OCI-M1 (cell line): Measurements from ENCODE around the gene USF3.

Source experiments
- DNase-seq: peaks from one replicate; lab custom pipeline; 2025; lab: John Stamatoyannopoulos, UW

The USF3 gene, protein sequence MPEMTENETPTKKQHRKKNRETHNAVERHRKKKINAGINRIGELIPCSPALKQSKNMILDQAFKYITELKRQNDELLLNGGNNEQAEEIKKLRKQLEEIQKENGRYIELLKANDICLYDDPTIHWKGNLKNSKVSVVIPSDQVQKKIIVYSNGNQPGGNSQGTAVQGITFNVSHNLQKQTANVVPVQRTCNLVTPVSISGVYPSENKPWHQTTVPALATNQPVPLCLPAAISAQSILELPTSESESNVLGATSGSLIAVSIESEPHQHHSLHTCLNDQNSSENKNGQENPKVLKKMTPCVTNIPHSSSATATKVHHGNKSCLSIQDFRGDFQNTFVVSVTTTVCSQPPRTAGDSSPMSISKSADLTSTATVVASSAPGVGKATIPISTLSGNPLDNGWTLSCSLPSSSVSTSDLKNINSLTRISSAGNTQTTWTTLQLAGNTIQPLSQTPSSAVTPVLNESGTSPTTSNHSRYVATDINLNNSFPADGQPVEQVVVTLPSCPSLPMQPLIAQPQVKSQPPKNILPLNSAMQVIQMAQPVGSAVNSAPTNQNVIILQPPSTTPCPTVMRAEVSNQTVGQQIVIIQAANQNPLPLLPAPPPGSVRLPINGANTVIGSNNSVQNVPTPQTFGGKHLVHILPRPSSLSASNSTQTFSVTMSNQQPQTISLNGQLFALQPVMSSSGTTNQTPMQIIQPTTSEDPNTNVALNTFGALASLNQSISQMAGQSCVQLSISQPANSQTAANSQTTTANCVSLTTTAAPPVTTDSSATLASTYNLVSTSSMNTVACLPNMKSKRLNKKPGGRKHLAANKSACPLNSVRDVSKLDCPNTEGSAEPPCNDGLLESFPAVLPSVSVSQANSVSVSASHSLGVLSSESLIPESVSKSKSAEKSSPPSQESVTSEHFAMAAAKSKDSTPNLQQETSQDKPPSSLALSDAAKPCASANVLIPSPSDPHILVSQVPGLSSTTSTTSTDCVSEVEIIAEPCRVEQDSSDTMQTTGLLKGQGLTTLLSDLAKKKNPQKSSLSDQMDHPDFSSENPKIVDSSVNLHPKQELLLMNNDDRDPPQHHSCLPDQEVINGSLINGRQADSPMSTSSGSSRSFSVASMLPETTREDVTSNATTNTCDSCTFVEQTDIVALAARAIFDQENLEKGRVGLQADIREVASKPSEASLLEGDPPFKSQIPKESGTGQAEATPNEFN (N-terminal part only)

DNA sequence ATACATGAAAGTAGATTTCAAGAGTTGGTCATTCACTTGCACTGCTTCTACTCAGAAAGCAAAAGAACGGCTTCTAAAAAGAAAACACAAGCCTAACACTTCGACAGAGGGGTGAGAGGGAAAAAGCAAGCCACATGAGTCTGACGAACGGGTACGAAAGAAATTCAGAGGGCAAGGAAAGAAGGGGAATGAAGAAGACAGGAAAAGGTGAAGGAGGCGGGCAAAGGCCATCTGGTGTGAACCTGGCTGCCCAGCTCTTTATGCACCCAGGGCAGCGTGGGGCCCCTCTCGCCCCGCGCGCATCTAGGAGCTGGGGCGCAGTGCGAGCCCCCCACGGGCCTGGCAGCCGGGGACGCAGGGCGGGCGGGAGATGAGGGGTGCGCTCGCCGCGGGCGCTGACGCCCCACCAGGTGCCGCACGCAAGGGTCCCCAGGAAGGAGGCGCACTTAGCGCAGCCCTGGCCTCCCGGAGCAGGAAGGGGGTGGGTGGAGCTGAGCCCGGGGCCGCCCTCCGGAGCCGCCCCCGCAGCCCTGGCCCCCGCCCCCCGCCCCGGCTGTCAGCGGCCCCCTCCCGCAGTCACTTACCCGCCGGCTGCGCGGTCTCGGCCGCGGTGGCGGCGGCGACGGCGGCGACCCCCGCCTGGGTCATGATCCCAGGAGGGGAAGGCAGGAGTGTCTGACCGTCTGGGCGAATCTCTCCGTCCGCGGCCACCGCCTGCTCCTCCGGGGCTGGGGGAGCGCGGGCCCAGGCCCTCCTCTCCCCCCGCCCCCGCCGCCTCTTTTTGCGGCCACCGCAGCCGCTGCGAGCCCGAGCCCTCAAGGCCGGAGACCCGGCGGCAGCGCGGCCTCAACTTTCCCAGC is at the start of gene USF3:
TSS of gene USF3 (minus strand) at position 857 of the 860 bp plus-strand sequence. CDS start 21,764 bp downstream, outside the sequence.
- peak; percentile 78 for DNase-seq

DNA sequence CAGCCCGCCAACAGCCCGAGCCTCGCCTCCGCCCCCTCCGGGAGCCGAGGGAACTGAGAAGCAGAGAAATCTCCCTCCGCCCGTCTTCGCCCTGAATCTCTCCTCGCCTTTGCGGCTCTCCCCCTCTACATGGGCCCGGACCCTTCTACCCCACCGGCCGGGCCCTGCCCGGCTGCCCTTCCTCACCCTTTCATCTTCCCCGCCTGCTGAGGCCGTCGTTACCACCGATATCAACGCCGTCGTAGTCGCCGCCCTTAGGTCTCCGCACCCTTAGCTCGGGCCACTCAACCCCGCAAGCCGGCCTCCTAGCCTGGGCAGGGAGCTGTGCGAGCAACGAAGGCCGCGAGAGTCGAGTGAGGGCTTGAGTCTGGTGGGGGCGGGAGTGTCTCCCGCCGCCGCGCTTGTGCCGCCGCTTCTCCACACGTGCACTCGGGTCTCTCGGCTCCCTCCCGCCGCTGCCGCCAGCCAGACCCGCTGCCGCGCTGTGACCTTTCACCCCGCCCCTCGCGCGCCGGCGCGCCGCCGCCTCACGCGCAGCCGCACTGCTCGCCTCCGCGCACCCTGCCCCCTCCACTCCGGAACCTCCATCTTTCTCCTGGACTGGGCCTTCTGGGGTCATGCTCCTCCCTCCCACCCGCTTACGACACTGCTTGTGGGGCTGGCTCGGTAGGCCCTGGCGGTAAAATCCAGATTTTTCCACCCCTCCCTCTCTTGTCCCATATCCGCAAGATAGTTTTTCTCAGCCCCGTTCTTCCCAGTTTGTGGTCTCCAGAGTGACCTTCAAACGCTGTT is 49.5 kb upstream of the USF3 start, which contains the start of gene NAA50:
TSS of gene NAA50 (minus strand) at position 494 of the 792 bp plus-strand sequence. CDS start at position 194, 300 bp downstream.
- DNase-seq, result peak; percentile 94

DNA sequence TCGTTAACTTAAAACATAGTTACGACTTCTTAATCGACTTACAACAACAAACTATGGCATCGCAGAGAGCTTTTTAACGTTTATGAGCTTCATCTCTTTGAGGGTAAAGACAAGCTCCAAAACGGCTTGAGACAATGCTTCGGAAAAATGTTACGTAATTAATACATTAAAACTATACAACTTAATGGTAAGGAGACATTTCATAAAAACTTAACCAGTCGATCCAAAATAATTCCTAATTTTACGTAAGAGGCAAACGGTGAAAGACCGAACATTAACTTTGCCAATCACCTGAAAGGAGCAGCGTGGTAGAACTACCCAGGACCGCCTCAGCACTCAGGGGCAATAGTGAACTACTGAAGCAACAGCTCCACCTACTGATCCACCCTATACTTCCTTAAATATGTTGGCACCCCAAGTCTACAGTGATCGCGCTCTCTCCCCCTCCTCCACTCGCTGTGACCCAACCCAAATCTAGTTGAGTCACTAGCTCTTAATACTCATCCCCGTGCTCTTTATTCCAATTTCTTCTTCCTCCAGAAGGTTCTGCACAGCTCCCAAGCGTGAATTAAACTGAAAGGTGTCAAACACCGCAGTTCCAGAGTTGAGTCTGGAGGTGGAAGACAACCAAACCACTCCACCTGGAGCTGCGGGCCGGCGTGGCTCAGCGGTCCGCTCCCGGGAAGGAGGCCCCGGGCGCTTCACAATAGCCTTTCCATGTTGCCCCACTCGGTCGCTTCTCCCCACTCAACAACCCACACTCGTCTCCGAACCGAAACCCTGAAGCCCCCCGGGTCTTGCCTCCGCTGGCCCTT is 48.7 kb upstream of the USF3 start:
- DNase-seq, result peak; percentile 93

DNA sequence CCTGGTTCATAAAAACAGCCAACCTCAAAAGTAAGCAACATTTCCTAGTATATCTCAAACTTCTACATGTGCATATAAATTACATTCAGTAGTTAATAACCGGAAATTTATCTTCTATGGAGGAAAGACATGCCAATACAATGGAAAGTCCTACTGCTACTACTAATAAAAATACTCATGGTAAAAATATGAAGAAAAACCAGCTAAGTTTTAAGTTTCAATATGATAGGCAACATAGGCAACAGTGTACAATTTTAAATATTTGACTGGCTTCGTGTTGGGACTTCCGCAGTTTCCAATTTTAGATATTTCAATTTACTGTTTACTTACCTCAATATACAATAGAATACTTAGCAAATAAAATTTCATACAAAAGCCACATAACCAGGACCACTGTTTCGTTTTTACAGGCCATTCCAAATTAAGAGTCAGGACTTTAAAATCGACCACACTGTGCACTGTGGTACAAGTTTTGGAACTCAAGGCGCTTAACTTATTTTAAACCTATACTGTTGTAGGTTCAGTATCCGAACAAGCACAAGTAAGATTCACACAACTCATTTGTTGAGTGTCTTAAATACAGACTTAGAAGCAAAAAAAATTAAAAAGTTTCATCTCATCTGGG is 46.7 kb upstream of the USF3 start:
- DNase-seq, result peak; percentile 67

DNA sequence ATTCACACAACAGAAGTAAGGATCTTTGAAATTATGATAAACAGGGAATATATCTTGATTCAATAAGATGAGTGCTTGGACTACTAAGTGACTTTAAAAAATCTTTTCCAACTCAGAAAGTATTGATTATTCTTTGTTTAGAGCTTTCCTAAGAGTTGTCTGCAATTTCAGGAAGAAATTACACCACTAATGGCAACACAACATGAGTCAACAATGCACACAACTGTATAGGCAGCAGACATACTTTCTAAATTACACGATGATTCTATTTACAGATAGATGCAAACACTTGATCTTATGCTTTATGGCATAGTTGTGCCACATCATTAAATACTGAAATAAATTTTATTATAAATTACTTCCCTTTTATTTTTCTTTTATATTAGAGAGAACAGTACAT is 45.2 kb upstream of the USF3 start:
- no peak for DNase-seq

DNA sequence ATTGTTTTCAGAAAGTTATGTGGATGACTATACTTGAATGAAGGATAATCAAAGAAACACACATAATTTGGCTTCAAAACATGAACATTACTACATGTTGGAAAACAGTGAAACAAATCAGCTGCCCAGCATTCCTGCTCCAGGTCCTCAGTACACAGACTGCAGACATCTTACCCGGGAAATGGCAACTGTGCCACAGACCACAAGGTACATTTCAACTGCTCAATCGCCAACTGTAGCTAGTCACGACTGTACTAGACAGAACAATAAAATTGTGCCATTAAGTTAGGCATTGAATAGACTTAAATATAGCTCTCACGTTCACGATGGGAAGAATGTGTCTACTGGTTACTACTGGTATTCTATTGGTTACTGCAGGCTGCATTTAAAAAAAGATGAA is 44.6 kb upstream of the USF3 start:
- DNase-seq, result no peak

DNA sequence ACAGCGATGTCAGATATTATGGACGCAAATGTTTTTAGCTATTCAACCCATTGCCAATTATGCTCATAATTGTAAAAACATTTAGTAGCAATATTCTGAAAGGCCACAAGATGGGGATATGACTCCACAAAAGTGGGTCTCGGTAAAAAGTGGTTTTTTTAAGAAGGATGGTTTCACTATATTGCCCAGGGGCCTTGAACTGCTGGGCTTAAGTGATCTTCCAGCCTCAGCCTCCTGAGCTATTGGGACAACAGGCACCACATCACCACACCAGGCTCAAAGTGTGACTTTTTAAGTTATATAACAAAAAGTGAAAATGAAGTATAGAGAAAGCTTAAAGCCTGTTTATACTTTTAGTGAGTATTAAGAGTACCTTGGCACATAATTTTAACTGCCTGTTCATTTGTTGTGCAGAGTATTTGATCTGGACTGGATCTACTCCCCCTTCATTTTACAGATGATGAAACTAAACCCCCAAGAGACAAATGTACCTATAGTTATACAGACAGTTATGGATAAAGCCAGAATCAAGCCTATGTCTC is 40.2 kb upstream of the USF3 start:
- DNase-seq, result peak; percentile 87

DNA sequence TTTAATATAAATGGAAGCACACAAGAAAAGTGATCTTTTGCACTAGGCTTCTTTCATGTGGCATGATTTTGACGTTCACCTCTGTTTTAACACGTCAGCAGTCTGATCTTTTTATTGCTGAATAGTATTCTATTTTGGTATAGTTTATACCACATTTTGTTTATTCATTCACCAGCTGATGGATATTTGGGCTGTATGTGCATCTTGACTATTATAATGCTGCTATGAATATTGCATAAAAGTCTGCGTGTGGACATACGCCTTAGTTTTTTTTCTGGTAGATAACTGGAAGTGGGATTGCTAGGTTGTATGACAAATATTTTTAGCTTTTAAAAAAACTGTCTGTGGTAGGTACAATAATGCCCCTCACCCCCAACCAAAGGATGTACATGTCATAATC is 35.3 kb upstream of the USF3 start:
- no peak for DNase-seq

DNA sequence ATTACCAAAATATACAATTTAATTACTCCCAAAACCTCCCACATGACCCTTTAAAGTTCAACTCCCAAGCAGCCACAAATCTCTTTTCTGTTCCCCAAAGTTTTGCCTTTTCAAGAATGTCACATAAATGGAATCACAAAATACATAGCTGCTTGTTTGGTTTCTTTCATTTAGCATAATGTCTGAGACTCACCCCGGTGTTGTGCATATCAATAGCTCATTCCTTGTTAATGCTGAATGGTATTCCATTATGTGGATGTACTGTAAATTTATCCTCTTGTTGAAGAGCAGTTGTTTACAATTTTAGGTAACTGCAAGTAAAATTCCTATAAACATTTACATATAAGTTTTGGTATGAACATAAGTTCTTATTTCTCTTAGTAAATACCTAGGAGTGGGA is 34.1 kb upstream of the USF3 start:
- DNase-seq, result no peak

DNA sequence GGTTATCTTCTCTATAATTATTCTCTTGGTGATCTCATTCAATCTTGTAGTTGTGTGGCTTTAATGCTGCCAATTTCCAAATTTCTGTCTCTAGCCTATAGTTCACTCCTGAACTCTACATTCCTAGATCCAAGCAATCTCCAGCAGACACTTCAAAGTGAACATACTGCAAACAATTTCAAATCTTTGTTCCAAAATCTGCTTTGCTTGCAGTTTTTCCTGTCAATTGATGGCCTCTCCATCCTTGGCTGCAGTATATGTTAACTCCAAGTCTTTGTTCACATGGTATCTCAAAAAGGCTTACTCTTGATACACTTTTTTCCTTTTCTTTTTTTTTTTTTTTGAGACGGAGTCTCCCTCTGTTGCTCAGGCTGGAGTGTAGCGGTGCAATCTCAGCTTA is 32.2 kb upstream of the USF3 start:
- DNase-seq, result no peak

DNA sequence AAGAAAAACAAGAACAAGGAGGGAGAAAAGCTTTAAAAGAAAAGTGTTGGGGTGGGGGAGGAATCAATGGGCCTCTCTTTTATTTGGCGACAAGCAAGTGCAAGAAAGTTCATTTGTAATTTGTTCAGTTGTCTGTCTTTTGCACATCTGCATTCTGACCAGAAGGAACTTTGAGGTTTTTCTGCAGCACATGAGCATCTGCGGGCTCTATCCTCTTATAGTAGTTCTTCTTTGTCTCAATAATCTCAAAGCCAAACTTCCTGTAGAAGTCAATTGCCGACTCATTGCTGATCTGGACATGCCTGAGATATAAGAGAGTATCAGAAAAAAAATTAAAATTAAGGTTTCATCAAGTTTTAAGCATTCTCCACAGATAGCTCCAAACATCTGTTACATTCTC is 25.2 kb upstream of the USF3 start:
- DNase-seq, result peak; percentile 33

DNA sequence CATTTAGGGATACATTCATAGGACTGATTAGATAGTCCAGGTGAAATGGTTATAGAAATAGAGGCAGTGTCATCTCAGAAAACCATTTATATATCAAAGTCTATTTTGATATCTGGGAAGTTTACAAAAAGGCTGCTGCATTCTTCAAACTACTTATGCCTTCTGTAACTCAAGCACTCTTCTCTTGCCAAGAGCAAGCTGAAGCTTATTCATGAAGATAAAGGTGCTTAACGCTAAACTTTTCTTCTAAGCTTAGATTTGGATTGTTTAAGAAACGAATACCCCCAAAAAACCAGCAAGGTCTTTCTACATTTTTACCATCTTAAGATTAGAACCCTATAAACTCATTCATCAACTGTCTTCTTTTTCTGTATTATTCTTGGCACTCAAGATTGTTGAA is 23.3 kb upstream of the USF3 start:
- DNase-seq, result no peak

DNA sequence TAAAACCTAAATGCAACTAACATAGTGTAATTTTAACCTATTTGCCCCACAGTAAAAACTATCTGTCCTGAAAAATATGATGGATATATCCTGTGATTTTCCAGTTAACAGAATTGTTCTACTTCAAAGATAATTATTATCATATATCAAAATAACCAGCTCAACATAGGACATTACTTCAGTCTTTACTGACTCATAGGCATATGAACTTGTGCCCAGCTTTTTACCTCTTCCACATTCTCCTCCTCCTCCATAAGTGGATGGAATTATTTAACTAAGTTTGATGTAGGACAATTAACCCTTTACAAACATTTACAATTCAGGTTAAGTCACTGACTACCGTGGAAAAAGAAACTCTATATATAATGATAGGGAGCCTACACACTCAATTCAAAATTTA is 22.9 kb upstream of the USF3 start:
- no peak for DNase-seq

DNA sequence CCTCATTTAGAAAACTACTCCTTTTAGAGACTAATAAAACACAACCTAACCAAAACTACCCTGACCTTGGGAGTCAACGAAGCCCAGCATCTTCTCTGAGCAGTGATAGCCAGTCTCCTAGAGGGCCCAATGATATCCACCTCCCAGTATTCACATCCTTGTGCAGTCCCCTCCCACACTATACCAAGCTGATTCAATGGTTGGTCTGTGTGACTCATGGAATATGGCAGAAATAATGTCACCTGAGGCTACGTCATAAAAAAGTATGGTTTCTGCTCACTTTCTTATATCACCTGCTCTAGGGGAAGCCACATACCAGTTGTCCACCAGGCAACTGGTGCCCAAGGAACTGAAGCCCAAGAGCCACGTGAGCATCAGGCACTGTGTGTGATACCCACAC is 21.4 kb upstream of the USF3 start:
- DNase-seq, result no peak

DNA sequence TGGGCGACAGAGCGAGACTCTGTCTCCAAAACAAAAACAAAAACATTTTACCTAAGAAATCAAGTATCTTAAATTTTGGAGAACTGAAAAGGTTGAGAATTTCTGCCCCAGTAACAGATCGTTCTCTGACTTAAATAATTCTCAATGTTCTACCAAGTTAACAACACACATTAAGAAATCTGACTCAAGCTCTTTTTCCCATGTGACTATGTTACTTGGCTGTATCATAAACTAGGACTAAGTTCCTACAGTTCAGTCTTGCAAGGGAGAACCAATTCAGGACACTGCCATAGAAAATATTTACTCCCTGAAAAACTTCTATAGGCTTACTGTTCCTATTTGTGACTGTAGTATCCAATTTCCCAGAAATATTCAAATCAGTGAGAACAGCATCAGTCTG is 20.9 kb upstream of the USF3 start:
- DNase-seq, result no peak

DNA sequence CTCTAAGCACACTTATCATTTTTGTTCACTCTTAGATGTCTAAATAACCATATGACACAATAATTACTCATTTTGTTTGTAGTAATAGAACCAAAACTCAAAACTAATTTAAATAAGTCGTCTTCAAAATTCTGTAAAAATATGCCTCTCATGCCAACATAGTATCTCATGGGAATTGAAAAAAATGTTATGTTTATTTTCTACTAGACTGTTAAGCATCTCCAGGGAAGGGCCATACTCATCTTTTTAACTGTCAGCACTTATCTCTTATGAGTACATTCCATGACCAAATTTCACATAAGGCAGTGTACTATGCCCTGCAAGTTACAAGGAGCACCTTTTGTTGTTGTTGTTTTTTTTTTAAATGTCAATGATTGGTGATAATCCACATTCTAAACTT is 18.3 kb upstream of the USF3 start:
- no peak for DNase-seq

DNA sequence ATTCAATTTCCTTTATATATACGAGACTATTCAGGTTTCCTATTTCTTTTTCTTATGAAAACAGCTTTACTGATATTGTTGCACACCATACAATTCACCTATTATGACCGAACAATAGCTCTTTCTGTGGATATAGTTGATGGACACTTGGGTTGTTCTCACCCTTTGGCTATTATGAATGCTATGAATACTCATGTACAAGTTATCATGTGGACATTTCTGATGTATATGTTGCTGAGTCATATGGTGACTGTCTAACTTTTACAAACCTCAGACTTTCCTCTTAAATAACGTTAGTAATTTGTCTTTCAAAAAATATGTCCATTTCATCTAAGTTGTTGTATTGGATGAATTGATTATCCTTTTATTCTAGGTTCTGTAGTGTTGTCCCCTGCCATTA is 15.7 kb upstream of the USF3 start:
- peak; percentile 13 for DNase-seq

DNA sequence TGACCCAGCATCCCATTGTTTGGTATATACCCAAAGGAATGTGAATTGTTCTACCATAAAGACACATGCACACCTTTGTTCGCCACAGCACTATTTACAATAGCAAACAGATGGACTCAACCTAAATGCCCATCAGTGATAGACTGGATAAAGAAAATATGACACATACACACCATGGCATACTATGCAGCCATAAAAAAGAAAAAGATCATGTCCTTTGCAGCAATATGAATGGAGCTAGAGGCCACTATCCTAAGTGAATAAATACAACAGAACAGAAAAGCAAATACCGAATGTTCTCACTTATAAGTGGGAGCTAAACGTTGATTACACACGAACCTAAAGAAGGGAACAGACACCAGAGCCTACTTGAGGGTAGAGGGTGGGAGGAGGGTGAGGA is 11.4 kb upstream of the USF3 start:
- no peak for DNase-seq

DNA sequence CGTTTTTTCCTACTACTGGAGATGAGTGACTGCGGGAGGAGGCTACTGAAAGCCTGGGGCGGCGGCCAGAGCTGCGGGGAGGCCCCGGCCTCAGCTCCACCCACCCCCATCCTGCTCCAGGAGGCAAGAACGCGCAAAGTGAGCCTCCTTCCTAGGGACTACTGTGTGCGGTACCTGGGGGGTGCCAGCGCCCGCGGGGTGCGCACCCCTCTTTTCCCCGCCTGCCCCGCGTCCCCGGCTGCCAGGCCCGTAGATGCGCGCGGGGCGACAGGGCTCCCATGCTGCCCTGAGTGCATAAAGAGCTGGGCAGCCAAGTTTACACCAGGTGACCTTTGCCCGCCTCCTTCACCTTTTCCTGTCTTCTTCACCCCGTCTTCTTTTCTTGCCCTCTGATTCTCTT is 2.5 kb upstream of the USF3 start:
- no peak for DNase-seq
